ENCODE measurements around the gene QSER1. TPM values are rescaled to one million over a fixed set of nuclear protein-coding genes. Genes with fewer than 3 reads are reported as not detected.

QSER1 gene
- total and polyA plus RNA-seq, 4 donors = 2.4 to 12.6 (median 7.1) TPM

DNA sequence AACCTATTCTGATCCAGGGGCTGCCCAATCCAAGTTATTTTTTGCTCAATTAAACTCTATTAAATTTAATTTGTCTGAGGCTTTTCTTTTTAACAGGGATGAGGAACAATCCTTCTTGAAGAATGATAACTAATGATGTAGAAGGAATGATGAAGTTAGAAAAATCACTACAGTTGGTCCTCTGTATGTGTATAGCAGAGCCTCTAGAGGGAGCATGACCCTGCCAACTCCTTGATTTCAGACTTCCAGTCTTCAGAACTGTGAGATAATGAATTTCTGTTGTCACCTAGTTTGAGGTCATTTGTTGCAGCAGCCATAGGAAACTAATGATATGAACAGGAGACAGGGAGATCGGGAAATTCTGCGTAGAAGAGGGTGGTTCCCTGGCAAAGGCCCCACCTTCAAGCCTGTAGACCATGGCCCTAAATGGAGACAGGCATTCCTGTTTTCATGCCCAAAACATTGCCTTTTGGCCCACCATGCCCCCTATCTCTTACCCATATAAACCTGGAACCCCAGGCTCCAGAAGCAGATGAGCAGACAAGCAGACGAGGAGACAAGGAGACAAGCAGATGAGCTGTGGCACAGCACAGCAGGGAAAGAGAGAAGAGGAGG is 7.7 kb upstream of the QSER1 start:
- no peak for DNase-seq (ENCODE audit: low spot score)
- no peak overlapping the region for H3K27ac ChIP-seq (ENCODE audit: low read depth in 1 of 2, low read length in 2 of 2)
- H3K4me1 ChIP-seq (ENCODE audit: control insufficient read depth in 4 of 4, insufficient read depth in 4 of 4, low read length in 3 of 4) = peaks cover 0 to 29% (median 6%) of the 10 kb centered on the region in 4 donors
- 84% methylated on average over 3 of the region's 3 CpGs for WGBS
- TF ChIP-seq, protein P1, sequence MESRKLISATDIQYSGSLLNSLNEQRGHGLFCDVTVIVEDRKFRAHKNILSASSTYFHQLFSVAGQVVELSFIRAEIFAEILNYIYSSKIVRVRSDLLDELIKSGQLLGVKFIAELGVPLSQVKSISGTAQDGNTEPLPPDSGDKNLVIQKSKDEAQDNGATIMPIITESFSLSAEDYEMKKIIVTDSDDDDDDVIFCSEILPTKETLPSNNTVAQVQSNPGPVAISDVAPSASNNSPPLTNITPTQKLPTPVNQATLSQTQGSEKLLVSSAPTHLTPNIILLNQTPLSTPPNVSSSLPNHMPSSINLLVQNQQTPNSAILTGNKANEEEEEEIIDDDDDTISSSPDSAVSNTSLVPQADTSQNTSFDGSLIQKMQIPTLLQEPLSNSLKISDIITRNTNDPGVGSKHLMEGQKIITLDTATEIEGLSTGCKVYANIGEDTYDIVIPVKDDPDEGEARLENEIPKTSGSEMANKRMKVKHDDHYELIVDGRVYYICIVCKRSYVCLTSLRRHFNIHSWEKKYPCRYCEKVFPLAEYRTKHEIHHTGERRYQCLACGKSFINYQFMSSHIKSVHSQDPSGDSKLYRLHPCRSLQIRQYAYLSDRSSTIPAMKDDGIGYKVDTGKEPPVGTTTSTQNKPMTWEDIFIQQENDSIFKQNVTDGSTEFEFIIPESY (IDR thresholded peaks at IDR 0.05) = no peak
- TF ChIP-seq, protein P2, sequence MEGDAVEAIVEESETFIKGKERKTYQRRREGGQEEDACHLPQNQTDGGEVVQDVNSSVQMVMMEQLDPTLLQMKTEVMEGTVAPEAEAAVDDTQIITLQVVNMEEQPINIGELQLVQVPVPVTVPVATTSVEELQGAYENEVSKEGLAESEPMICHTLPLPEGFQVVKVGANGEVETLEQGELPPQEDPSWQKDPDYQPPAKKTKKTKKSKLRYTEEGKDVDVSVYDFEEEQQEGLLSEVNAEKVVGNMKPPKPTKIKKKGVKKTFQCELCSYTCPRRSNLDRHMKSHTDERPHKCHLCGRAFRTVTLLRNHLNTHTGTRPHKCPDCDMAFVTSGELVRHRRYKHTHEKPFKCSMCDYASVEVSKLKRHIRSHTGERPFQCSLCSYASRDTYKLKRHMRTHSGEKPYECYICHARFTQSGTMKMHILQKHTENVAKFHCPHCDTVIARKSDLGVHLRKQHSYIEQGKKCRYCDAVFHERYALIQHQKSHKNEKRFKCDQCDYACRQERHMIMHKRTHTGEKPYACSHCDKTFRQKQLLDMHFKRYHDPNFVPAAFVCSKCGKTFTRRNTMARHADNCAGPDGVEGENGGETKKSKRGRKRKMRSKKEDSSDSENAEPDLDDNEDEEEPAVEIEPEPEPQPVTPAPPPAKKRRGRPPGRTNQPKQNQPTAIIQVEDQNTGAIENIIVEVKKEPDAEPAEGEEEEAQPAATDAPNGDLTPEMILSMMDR (IDR thresholded peaks at IDR 0.05; ENCODE audit: low read depth, low read length, missing input control) = peak; percentile 33
- TF ChIP-seq RAD21 (IDR thresholded peaks at IDR 0.05) = peak; percentile 45 to 67
- H3K27me3 ChIP-seq (ENCODE audit: control insufficient read depth in 4 of 4, insufficient read depth in 4 of 4, low read length in 3 of 4) = no peaks in the 10 kb centered on the region
- no peak overlapping the region for H3K4me3 ChIP-seq (ENCODE audit: low read depth in 1 of 3, low read length in 3 of 3)
- H3K9ac ChIP-seq (ENCODE audit: low read depth in 1 of 2, low read length in 2 of 2) = no peak overlapping the region
- H3K9me3 ChIP-seq (ENCODE audit: control insufficient read depth in 4 of 4, low read length in 3 of 4) = no peaks in the 10 kb centered on the region
- H3K36me3 ChIP-seq (ENCODE audit: control insufficient read depth in 4 of 4, insufficient read depth in 3 of 4, low read depth in 1 of 4, low read length in 3 of 4) = no peaks in the 10 kb centered on the region

DNA sequence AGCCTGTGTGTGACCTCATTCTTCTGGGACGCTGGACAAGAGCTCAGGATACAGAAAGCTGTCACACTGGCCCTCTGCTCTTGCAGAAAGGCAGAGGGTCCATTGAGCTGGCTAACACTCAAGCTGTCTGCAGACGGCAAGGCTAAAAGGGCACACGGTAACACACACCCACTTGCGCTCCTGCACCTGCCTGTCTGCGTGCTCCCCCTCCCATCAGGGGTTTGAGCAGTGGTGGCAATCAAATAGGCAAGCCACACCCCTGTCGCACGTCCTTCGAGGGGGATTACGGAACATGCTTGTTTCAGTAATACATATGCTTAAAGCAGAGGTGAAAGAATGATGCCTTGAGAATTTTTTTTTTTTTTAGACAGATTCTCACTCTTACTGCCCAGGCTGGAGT is 7.1 kb upstream of the QSER1 start:
- H3K27ac ChIP-seq (ENCODE audit: low read depth in 1 of 2, low read length in 2 of 2) = no peak overlapping the region
- H3K9ac ChIP-seq (ENCODE audit: low read depth in 1 of 2, low read length in 2 of 2) = no peak overlapping the region

More for the DNA sequence above, 7.1 kb upstream of the QSER1 start:
- H3K36me3 ChIP-seq (ENCODE audit: control insufficient read depth in 4 of 4, insufficient read depth in 3 of 4, low read depth in 1 of 4, low read length in 3 of 4) = no peaks in the 10 kb centered on the region
- no peaks in the 10 kb centered on the region for H3K27me3 ChIP-seq (ENCODE audit: control insufficient read depth in 4 of 4, insufficient read depth in 4 of 4, low read length in 3 of 4)
- TF ChIP-seq HNF4G (IDR thresholded peaks at IDR 0.05) = no peak
- TF ChIP-seq FOXA2 (IDR thresholded peaks at IDR 0.05) = no peak
- TF ChIP-seq NR2F2 (IDR thresholded peaks at IDR 0.05) = no peak
- no peak for TF ChIP-seq TAF1 (conservative IDR thresholded peaks at IDR 0.05)
- no peak for TF ChIP-seq YY1 (IDR thresholded peaks at IDR 0.05)
- TF ChIP-seq, protein P3, sequence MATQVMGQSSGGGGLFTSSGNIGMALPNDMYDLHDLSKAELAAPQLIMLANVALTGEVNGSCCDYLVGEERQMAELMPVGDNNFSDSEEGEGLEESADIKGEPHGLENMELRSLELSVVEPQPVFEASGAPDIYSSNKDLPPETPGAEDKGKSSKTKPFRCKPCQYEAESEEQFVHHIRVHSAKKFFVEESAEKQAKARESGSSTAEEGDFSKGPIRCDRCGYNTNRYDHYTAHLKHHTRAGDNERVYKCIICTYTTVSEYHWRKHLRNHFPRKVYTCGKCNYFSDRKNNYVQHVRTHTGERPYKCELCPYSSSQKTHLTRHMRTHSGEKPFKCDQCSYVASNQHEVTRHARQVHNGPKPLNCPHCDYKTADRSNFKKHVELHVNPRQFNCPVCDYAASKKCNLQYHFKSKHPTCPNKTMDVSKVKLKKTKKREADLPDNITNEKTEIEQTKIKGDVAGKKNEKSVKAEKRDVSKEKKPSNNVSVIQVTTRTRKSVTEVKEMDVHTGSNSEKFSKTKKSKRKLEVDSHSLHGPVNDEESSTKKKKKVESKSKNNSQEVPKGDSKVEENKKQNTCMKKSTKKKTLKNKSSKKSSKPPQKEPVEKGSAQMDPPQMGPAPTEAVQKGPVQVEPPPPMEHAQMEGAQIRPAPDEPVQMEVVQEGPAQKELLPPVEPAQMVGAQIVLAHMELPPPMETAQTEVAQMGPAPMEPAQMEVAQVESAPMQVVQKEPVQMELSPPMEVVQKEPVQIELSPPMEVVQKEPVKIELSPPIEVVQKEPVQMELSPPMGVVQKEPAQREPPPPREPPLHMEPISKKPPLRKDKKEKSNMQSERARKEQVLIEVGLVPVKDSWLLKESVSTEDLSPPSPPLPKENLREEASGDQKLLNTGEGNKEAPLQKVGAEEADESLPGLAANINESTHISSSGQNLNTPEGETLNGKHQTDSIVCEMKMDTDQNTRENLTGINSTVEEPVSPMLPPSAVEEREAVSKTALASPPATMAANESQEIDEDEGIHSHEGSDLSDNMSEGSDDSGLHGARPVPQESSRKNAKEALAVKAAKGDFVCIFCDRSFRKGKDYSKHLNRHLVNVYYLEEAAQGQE (IDR thresholded peaks at IDR 0.05) = no peak
- no peak for TF ChIP-seq EGR1 (IDR thresholded peaks at IDR 0.05; ENCODE audit: low read depth in 2 of 2)
- TF ChIP-seq HNF4A (conservative IDR thresholded peaks at IDR 0.05) = no peak
- no peak for TF ChIP-seq GABPA (IDR thresholded peaks at IDR 0.05 in 1 of 2, conservative IDR thresholded peaks at IDR 0.05 in 1 of 2)
- TF ChIP-seq, protein P1 (IDR thresholded peaks at IDR 0.05) = no peak
- TF ChIP-seq FOXA1 (IDR thresholded peaks at IDR 0.05) = no peak
- TF ChIP-seq RXRA (IDR thresholded peaks at IDR 0.05) = no peak
- TF ChIP-seq SP1 (IDR thresholded peaks at IDR 0.05) = no peak
- TF ChIP-seq JUND (IDR thresholded peaks at IDR 0.05) = no peak
- TF ChIP-seq, protein P4, sequence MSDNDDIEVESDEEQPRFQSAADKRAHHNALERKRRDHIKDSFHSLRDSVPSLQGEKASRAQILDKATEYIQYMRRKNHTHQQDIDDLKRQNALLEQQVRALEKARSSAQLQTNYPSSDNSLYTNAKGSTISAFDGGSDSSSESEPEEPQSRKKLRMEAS (IDR thresholded peaks at IDR 0.05) = no peak
- TF ChIP-seq, protein P2 (IDR thresholded peaks at IDR 0.05; ENCODE audit: low read depth, low read length, missing input control) = no peak
- TF ChIP-seq RAD21 (IDR thresholded peaks at IDR 0.05) = no peak
- TF ChIP-seq, protein P5, sequence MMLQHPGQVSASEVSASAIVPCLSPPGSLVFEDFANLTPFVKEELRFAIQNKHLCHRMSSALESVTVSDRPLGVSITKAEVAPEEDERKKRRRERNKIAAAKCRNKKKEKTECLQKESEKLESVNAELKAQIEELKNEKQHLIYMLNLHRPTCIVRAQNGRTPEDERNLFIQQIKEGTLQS (IDR thresholded peaks at IDR 0.05) = no peak
- no peaks in the 10 kb centered on the region for H3K9me3 ChIP-seq (ENCODE audit: control insufficient read depth in 4 of 4, low read length in 3 of 4)
- no peak overlapping the region for H3K4me3 ChIP-seq (ENCODE audit: low read depth in 1 of 3, low read length in 3 of 3)
- 89% methylated on average over 9 of the region's 9 CpGs for WGBS
- no peak for DNase-seq (ENCODE audit: low spot score)
- H3K4me1 ChIP-seq (ENCODE audit: control insufficient read depth in 4 of 4, insufficient read depth in 4 of 4, low read length in 3 of 4) = peaks cover 0 to 29% (median 6%) of the 10 kb centered on the region in 4 donors

Data from liver (tissue), 9 donors.